ENCODE data around the gene ACAA2.

Gene ACAA2, protein sequence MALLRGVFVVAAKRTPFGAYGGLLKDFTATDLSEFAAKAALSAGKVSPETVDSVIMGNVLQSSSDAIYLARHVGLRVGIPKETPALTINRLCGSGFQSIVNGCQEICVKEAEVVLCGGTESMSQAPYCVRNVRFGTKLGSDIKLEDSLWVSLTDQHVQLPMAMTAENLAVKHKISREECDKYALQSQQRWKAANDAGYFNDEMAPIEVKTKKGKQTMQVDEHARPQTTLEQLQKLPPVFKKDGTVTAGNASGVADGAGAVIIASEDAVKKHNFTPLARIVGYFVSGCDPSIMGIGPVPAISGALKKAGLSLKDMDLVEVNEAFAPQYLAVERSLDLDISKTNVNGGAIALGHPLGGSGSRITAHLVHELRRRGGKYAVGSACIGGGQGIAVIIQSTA

DNA sequence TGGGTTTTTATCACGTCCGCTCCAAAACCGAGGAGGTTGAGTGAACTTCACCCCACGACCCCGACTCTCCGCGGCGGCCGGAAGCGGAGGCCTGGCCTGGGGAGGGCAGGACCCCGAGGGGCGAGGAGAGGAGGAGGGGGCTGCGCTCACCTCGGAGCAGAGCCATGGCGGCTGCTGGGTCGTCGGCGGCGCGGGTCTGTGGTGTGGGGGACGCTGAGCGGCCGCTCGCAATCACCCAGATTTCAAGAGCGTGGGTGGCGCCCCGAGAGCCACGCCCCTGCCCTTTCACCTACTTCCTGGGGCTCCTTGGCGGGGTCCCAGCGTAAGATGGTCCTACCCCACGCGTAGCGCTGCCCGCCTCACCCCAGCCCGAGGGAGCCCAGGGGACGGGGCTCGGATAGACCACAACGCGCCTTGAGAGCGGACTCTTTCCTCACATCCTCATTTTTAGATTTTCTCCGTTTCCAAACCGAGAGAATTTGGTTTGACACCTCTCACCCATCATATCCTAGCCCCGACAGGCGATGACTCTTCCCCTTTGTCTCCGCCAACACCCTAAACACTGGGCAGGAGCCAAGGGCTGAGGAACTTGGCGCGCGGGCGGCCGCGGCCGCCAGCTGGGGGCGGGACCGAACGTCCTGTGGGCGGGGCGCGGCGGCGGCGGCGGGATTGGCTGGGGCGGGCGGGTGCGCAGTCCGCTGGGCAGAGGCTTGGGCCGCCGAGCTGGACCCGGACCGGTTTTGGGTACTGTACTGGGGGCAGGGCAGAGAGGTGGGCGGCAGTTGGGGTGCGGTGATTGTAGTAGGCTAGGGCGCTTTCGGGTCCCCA, at the start of gene ACAA2:
Gene ACAA2 (minus strand): TSS at position 215 of the 828 bp plus-strand sequence. CDS start 49 bp downstream, at position 166.
- peak; percentile 75 for DNase-seq (ENCODE audit: low read depth)

- no peak for DNase-seq (ENCODE audit: low read depth)
These were observed 49.5 kb upstream of the ACAA2 start for GRCh38 chr18:49862656-49863385.

DNA sequence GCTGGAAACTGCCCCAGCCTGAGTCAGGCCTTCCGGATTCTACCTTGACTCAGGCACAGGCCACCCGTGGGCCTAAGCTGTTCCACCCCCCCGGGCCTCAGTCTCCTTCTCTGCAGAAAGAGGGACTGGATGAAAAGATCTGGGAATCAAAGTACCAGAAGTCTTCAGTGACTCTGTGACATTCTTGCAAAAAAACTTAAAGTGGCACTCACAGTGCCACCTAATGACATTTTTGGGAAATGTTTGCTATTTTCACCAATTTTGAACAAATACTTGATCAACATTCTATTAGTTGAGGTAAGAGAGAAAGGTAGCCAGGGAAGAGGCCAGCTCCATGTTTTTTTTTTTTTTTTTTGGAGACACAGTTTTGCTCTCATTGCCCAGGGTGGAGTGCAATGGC, 48.3 kb upstream of the ACAA2 start:
- no peak for DNase-seq (ENCODE audit: low read depth)

DNA sequence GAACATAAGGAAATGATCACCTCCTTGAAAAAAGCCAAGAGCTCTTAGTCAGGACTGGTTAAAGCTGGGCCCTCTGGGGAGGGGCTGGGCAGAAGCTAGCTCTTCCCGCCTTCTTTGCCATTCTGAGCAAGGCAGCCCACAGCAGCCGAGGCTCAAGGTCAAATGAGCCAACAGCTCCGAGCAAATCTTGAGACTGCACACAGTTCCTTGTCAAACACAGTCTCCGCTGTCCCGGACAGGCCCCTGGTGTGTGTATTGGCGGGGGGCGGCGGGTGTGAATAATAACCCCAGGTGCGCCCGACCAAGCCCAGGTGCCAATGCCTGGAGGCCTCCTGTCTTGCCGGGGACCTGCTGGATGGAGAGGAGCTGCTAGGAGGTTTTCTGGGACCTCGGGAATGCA, 46.4 kb upstream of the ACAA2 start:
- no peak for DNase-seq (ENCODE audit: low read depth)

GRCh38 chr18:49859021-49859359, 45.7 kb upstream of the ACAA2 start:
- DNase-seq (ENCODE audit: low read depth) = no peak

DNA sequence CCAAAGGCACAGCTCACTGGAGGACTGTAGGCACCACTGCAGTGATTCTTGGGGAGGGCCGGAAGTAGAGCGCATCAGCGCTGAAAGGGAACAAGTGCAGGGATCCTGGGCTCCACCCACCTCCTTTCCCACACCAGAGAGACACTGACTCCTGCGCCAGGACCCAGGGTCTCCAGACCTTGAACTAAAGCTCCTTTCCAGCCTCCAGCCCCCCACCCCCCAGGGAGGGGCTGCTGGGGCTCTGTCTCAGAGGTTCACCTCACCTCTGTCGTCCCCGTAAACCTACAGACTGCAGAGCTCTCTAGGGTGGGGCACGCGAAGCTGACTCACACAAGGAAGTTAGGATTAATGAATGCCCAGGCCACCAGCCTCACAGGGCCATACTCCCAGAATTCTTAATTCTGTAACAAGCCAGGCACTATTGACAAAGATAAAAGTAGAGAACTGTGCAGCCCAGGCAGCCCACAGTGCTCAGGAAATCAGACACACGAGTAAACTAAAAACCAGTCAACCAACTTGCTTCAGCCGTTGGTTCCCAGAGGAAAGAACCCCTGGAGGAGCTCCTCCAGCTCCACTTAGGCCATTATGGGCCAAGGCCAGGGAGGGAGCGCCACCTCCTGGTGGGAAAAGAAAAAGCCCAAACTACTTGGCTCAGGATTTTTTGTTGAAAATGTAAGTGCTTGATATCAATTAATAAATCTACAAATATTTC, 45.1 kb upstream of the ACAA2 start:
- DNase-seq (ENCODE audit: low read depth) = peak; percentile 32

GRCh38 chr18:49857708-49858107, 44.4 kb upstream of the ACAA2 start:
- no peak for DNase-seq (ENCODE audit: low read depth)

GRCh38 chr18:49856496-49856895, 43.2 kb upstream of the ACAA2 start:
- no peak for DNase-seq (ENCODE audit: low read depth)

- no peak for DNase-seq (ENCODE audit: low read depth)
These were observed 42.5 kb upstream of the ACAA2 start for GRCh38 chr18:49855711-49856415.

DNA sequence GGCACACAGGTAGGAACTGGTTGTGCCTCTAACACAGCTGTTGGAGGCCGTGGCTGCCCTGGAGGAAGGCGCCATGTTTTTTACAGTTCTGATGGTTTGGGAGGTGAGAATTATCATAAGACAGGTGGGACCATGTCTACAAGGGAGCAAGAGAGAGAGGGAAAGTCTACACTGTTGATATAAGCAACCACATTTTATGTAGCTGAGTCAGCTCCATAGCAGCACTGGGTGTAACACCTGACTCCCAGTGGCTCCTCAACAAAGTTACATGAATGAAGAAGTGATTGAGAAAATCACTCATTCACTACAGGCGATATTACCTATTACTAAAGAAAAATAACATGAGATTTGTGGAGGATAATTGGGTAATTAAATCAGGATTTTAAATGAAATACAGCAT, 41.3 kb upstream of the ACAA2 start:
- no peak for DNase-seq (ENCODE audit: low read depth)

DNA sequence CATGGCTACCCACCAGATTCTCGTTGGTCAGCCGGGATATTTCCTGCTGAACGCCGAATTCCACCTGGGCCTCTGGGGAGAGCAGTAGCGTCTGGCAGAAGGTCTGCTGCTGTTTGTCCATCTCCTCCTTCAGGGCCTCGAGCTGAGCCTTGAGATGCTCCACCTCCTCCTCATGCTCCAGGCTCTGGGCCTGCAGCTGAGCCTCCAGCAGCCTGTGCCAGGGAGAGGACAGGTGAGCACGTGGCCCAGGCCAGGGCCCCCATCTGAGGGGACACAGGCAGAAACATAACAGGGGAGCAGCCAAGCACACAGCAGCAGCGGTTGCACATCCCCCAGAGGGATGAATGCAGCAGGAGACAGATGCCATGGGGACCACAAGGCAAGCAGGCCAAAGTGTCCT, 40.1 kb upstream of the ACAA2 start:
- DNase-seq (ENCODE audit: low read depth) = no peak

- DNase-seq (ENCODE audit: low read depth) = no peak
These were observed 39.7 kb upstream of the ACAA2 start for GRCh38 chr18:49853011-49853410.

- DNase-seq (ENCODE audit: low read depth) = no peak
These were observed 38.3 kb upstream of the ACAA2 start for GRCh38 chr18:49851624-49852023.

- DNase-seq (ENCODE audit: low read depth) = no peak
These were observed 37.3 kb upstream of the ACAA2 start for GRCh38 chr18:49850636-49851035.

DNA sequence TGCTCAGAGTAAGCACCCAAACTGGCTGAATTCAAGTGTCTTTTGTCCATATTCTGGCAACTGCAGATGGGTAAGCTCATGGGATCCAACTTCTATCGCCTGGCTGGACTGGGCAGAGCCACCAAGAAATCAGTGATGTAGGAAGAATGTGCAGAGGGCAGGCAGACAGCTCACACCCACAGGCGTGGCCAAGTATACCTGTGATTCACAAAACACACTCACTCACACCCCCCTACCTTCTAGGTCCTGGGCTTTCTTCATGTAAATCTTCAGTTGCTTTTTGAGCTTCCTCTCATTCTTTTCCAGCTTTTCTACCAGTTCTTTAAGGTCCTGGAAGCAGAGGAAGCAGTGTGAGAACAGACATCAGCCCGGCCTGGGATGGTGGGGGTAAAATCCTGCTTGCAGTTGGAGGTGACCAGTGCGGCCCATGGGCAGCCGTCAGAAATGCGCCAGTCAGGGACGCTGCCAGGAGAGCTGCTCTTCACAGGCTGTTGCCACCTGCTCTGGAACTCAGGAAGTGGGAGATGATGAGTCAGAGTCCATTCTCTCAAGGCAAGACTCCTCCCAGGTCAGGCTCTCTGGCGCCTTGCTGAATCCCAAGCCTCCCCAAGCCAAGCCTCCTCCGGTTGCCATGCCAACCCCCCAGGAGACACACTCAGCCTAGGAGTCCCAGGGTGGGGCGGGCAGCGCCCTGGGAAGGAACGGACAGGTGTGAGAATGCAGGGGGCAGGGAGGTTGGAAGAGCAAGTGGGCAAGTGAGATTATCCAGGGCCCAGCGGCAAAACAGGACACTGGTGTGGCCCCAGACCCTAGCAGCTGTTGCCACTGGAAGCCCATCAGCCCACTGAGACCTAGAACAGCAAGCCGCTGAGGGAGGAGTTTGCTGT, 36.2 kb upstream of the ACAA2 start:
- no peak for DNase-seq (ENCODE audit: low read depth)

- no peak for DNase-seq (ENCODE audit: low read depth)
These were observed 34.8 kb upstream of the ACAA2 start for GRCh38 chr18:49848115-49848514.

DNA sequence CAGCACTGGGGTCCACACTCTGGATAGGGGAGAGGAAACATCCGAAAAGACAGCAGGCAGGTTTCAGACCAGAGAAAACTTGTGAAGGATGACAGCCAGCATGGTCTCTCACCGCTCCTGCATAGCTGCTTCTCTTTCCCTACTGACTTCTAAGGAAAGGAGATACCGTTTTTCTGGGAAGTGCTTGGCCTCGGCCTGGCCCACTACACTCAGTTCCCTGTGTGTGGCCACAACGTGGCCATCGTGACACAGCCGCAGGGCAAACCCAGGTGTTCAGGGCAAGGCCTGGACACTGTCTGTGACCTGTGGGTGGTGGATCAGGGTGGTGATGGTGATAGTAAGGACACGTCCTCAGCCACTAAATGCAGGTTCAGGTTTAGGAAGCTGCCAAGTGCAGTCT, 34.2 kb upstream of the ACAA2 start:
- no peak for DNase-seq (ENCODE audit: low read depth)

DNA sequence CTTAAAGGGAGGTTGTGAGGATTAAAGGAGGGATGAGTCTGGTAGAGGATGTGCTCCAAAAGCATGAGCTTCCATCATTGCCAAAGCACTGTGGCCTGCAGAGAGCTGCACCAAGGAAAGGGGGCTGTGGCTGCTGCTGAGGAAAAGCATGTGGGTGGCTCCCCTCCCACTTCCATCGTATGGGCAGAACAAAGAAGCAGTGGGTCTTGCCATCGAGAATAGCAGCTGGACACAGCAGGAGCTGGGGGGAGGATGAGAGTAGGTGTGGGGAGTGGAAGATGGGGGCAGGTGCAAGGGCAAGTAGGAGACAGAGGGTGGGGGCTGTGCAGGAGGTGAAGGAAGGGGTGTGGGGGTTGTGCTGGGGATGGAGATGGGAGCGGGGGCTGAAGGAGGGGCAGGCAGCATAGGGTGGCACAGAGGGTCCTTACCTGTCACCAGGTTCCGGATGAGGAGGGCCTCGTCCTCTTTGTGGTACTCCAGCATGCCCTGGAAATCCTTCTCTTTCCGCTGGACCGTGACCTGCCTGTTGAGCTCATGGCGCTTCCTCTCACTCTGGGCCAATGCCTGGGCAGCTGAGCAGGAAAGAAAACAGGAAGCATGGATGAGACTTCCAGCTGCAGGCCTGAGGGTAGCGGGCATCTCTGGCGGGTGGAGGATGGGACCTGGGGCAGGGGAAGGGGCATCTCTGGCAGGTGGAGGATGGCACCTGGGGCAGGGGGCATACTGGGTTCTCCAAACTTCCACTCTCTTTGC, 33.6 kb upstream of the ACAA2 start:
- no peak for DNase-seq (ENCODE audit: low read depth)

DNA sequence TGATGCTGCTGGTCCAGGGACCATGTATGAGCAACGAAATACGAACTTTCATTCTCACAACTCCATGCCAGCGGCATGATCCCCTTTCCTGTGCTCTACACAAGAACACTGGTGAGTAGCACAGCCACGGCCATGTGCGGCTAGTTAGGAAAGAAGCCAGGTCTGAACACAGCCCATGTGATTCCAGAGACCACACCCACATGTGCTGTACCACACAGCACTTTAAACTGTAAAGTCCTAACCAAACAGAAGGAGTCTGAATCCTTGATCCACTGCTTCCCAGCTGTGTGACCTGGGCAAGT, 33.0 kb upstream of the ACAA2 start:
- no peak for DNase-seq (ENCODE audit: low read depth)

Measured in activated T-helper 1 cell treated with Interleukin-2 at 50 U/mL for 16 hours (primary cell).